Renal pelvis (tissue), 4 donors: ENCODE measurements around the gene FAM118B. TPM values are rescaled to one million over a fixed set of nuclear protein-coding genes. Genes with fewer than 3 reads are reported as not detected.
"Not testable (repeated sequence)": the region's sequence is repeated elsewhere in the genome, so short reads cannot be mapped to it uniquely, and the experiment has no call there.

Source experiments
- DNase-seq: peaks from one replicate; pipeline ENCODE4 v3.0.0-alpha.2; 2013
- polyA plus RNA-seq, 3 donors: library from polyadenylated mRNA; unstranded; fragments of 120-200 nt; gene quantifications; one replicate each; pipeline ENCODE4 v1.2.1, GENCODE V29; 2013; ENCODE audit not compliant: insufficient read length in 3 of 3

Gene FAM118B
- polyA plus RNA-seq, 3 donors: 25.3 to 30.6 (median 27.3) TPM

DNA sequence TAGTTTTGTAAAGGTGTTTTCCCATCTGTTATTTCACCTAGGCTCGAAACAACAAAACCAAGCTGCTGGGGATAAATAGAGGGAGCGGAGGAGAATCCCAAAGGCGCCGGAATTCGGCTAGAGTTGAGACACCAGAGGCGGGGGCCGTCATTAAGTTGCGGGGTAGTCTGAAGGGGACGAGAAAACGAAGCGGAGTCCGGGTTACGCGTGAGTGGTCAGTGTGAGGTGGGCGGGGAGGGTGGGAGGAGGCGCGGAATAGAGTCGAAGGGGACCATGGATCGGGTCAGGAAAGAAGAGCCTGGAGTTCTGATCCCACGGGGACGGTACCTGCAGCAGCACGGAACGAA, 56.8 kb downstream of the FAM118B start:
- no peak for DNase-seq

DNA sequence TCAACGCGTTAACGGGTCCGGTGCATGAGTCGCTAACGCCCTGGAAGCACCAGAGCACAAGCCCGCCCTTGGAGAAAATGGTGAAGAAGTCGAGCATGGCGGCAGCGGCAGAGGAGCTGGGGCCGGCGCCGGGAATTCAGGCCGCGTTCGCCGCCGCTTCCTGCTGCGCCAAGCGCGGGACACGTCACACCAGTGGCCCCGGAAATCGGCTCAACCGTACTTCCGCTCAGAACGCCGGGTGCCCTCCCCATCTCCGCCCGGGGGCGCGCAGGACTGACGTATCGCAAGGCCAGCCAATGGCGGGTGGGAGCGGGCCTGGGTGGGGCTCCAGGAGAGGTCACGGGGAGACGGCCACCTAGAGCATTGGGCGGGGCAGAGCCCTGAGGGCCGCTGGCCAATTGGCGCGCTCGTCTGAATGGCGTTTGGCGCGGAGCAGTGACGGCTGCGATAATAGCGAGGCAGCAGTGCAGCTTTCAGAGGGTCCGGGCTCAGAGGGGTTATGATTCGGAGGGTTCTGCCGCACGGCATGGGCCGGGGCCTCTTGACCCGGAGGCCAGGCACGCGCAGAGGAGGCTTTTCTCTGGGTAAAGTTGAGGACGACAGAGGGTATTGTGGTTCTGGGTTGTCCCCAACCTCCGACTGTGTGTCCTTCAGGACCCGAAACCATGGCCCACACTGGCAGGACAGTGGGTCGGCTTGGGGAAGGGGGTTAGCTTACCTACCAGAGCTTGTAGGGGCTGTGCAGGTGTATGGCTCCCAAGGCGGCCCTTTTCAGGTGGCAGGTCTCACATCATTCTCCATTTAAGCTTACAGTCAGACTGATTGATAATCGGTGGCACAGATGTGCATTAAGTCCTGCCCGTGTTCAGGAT, 57.4 kb downstream of the FAM118B start, which contains the start of the genes FOXRED1 and SRPRA:
Gene FOXRED1 (plus strand): TSS at position 447 of the 872 bp plus-strand sequence. CDS start 53 bp downstream, at position 500.
Gene SRPRA (minus strand): TSS at position 188 of the 872 bp plus-strand sequence. CDS start 91 bp downstream, at position 97.
- DNase-seq: peak; percentile 99

DNA sequence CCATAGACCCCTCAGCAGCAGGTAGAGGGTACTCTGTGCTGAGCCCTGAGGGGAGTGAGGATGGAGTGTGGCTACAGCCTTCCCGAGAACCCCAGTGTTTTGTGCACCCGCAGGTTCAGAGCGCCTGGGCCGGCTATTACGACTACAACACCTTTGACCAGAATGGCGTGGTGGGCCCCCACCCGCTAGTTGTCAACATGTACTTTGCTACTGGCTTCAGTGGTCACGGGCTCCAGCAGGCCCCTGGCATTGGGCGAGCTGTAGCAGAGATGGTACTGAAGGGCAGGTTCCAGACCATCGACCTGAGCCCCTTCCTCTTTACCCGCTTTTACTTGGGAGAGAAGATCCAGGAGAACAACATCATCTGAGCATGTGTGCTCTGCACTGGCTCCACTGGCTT, 65.7 kb downstream of the FAM118B start:
- no peak for DNase-seq

DNA sequence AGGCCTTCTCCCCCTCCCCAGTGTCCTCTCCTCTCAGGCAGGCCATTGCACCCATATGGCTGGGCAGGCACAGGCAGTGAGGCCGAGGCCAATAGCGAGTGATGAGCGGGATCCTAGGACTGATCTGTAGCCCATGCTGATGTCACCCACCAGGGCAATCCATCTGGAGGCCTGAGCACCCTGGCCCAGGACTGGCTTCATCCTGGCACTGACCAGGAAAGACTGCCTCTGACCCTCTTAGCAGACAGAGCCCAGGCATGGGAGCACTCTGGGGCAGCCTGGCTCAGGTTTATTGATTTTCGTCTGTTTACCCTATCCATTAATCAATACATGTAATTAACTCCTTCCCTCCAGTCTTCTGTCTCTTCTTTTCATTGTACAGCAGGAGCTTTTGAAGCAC, 66.2 kb downstream of the FAM118B start:
- no peak for DNase-seq

DNA sequence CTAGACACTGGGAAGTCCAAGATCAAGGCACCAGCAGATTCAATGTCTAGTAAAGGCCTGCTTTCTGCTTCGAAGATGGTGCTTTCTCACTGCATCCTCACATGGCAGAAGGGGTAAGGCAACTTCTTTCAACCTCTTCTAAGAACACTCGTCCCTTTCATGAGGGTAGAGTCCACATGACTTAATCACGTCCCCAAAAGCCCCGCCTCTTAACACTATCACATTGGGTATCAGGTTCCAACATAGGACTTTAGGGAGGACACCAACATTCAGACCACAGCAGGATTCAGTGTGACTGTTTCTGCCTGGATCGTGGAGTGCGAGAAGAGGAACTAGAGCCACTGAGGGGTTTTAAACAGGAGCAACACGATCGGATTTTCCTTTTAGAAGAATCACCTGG, 67.6 kb downstream of the FAM118B start:
- DNase-seq: no peak

DNA sequence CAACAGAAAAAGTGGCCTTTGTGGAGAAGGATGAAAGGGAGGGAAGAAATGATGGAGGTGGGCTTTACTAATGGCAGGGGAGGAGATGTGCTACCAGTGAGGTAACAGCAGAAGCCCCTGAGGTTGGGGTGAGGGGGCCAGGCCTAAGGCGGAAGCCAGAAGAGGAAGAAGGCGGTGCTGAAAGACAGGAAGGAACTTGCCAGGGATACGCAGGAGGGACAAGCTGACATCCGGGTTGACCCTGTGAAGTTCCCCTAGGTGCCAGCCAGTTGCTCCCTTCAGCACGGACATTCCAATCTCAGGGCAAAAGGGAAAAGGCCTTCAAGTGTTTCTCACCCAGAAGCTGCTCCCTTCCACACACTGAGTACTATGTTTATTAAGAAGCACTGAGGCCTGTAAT, 69.0 kb downstream of the FAM118B start:
- DNase-seq: no peak

DNA sequence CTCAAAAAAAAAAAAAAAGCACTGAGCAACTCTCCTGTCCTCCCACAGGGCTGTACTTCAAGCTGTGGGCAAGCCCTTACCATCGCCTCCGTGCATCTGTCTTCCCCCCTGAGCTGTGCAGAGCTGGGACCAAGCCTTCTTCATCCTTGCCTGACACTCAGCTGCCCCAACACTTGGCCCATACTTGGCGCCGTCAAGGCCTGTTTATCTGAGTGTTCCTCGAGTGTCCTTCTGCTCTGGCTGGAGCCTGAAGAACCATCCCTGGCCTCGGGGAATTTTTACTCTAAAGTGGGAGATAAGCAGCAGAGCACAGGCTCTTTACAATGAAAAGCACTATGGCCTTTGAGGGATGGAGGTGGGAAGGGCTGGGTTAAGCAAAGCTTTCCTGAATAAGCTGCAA, 69.7 kb downstream of the FAM118B start:
- no peak for DNase-seq

DNA sequence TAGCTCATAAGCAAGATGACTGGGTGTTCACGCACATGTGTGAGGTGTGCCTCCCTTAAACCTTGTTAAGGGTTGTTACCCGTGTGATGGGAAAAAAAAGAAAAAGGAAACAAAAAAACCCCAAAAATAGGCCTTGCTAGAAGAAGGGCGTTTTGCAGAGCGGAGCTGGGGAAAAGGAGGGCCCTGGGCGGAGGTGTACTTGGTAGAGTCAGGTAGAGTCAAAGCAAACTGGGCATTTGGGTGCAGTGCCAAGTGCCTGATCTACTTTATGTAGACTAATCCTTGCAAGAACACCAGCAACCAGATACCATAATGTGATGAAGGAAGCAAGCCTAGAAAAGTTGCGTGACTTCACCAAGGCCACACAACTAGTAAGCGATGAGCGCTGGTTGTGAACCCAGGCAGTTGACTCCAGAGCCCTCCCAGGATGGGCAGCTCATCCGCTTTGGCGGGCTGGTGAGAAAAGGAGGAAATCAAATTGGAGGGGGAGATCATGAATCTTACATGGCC, 70.1 kb downstream of the FAM118B start:
- no peak for DNase-seq

DNA sequence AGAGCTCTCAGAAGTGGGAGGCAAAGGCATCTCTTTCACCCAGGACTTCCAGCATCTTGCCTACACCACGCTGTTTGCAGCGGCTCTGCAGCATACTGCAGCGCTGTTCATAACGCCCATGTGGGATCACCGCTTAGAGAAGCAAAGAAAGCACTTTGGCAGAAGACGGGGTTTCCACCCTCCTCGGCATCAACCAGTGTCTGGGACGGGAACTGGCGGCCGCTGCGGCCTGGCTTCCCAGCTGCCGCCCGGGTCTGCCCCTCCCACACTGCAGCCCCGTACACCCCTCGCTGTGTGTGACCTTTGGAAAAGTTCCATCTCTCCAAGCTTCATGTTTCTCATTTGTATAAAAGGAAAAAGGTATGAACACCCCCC, 70.8 kb downstream of the FAM118B start:
- peak; percentile 52 for DNase-seq

DNA sequence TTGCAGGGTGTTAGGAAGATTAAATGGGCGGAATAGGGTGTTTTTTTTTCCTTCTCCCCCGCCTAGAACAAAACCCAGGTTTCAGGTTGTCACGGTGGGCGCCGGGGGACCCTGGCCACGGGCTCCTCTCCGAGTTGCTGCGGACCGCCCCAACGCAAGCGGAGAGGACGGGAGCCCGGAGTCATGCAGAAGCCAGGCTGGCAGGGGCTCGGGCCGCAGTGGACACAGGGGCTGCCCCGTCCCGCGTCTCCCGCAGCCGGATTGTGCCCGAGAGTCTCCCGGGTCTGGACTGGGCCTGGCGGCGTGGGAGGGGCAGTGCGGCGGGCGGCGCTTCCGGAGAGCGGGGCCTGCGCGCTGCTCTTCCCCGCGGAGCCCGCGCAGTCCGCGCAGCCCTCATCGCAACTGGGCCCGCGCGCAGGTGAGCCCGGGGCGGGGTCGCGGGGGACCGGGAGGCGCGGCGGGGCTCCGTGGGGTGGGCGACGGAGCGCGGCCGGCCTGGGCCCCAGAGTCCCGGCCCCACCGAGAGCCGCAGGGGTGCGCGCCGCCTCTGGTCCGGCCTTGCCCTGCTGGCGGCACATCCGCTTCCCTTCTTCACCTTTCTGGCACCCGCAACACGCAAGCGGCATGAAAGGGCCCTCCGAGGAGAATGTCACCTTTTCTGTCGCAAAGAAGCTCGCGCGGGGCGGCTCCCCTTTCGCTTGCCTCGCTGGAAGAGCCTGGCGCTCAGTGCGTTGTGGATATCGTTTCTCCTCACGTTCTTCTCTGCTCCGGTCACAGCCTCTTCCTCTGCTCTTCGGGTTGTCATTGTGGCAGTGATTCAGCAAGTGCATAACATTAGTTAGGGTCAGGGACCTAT, 71.4 kb downstream of the FAM118B start, which contains the start of gene TIRAP:
Gene TIRAP (plus strand): TSS at position 358 of the 856 bp plus-strand sequence. CDS start 7,802 bp downstream, outside the sequence.
- DNase-seq: peak; percentile 55

DNA sequence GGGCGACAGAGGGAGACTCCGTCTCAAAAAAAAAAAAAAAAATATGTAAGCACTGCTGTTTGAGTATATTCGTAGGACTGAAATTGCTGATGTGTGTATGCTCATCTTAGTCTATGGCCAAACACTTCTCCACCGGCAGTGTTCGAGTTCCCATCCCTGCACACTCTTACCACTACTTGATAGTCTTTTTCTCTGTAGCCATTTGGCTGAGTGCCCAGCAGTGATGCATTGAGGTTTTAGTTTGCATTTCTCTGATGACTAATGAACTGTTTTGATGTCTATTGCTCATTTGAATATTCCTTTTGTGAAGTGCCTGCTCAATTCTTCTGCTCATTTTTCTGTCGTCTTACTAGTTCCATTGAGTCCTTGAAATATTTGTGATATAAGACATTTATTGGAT, 73.2 kb downstream of the FAM118B start:
- DNase-seq: no peak

DNA sequence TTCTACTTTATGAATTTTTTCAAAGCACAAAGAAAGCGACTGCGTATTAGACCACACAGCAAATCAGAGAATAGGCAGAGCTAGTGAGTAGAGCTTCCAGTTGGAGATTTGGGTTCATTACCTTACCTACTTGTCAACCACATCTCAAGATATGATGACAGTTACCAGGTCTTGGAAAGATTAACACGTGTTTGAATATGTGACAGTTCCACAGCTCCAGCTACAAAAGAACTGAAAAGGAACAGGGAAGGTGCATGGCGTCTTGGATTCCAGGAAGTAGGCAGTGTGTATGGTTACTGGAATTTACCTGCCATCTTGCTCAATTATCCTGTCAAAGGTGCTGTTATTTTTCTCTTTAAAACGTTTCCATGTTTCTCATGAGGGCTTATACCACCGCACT, 76.7 kb downstream of the FAM118B start:
- no peak for DNase-seq

DNA sequence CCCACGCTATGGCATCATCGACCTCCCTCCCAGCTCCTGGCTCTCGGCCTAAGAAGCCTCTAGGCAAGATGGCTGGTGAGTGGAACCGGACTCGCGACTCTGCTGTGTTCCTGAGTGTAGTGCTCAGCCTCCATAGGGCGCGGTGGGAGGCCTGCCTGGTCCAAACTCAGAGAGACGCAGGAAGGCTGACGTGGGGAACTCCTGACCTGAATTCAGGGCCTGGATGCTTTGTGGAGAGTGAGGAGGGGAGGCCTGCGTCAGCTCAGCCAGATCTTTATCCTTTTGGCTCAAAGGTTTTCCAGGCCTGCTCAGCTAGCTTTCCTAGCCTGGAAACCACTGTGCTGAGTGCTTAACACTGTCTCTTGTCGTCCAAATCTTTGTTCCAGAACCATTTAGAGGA, 79.3 kb downstream of the FAM118B start:
- DNase-seq: no peak

DNA sequence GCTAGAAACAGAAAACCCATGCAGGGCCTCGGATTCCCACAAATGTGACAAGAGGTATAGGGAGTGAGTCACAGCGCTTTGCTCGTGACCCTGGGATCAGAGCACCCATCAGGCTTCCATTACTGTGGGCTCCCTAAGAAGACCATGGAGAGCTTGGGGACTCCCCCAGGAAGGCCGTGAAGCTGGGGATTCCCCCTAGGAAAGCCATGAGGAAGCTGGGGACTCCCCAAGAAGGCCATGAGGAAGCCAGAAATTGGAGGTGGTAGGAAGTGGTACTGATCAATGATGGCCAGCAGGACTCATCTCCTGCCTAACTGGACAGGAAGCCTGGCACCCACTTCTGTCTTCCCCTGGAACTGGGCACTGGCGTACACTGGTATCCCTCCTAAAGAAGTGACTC, 82.1 kb downstream of the FAM118B start:
- no peak for DNase-seq

DNA sequence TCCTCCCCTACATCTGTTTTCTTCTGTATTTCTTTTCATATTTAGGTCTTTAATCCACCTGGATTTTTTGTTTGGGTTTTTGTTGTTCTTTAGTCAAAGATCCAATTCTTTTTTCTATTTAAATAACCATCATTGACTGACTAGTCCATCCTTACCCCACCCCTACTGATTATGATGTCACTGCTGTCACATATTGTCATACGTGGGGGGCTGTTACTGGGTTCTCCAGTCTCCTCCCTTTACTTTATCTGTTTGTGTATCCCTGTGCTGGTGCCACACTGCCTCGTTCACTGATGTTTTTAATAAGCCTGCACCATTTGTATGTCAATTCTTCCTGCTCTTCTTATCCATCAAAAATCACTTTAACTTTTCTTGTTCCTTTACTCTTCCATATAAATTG, 85.4 kb downstream of the FAM118B start:
- no peak for DNase-seq

DNA sequence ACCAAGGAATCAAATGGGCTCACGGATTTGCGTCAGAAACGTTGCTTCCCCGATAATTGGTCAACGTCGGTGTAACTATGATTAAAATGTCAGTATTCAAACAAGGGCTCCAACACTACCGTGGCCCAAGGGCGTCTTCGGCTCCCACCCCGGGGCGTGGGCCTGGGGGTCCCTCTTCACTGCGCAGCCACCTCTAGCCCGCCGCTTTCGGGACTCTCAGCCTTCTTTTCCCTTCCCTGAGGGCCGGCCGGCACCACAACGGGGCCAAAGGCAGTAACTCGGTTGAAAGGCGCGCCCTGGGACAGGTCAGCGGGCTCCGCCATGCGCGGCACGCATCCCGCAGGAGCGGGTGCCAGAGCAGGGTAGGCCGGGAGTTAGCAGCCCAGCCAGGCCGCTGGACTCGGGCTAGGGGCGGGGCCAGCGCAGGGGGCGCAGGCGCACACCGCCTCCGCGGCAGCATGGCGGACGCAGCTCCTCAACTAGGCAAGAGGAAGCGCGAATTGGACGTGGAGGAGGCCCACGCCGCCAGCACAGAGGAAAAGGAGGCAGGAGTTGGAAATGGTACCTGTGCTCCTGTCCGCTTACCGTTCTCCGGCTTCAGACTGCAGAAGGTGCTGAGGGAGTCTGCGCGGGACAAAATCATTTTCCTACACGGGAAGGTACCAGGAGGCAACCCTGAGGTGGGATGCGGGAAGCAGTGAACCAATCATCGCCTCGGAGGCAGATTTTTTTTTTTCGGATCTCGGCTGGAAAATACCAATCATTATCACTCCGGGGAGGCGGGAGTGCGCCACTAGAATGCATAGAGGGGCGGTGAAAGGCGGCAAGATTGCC, 92.3 kb downstream of the FAM118B start, which contains the start of gene DCPS:
Gene DCPS (plus strand): TSS at position 438 of the 834 bp plus-strand sequence. CDS start 21 bp downstream, at position 459.
- DNase-seq: peak; percentile 91

DNA sequence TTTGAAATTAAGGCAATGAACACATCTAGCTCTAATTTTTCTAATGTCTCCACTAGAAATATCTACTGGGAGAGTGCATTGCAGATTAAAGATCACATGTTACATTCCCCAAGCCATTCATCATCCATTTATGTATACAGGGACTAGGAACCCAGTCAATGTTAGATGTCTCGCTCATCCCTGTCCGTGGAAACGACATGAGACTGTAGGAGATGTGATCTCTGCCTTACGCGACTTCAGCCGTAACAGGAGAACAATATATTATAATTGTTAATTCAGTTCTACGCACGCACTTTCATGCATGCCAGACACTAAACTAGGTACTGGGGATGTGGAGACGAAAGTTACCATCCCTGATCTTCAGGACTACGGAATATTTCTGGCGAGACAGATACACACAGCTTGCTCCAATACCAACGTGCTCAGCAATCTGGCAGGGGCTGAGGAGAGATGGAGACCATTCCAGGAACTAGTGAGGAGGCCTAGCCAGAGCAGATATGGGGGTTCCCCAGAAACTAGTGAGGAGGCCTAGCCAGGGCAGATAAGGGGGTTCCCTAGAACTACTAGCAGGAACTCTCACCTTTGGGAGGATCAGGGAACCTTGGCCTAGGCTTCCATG, 93.0 kb downstream of the FAM118B start:
- DNase-seq: no peak

DNA sequence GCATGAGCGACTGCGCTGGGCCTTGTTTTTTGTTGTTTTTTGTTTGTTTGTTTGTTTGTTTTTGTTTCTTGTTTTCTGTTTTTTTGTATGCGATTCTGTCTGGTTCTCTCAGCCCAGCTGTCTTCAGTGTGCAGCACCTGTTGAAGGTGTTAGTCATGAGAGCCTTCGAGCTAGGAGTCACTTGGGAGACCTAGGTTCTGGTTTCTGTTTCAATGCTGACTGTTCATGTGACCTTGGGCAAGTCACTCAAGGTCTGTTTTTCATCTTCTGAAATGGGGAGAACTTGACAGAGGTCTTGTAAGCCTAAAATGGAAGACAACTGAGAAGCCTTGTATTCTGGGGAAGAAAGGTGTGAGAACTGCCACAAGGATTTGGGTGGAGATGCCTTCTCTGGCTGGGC, 94.1 kb downstream of the FAM118B start:
- no peak for DNase-seq

DNA sequence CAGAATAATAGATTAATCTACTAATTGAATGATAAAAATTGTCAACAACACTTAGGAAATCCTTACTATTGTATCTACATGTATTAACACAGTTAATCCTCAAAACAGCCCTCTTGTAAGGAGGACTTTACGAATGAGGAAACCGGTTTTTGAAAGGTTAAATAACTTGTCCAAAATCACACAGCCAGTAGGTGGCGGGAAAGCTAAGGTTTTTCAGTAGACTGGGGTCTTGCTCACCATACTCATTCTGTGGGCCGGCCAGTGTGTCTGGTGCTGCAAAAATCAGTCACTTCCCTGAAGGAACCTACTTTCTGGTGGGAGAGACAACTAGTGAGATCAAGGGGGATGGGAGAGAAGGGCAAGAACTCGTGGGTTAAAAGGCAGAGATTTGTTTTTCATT, 96.1 kb downstream of the FAM118B start:
- DNase-seq: no peak

DNA sequence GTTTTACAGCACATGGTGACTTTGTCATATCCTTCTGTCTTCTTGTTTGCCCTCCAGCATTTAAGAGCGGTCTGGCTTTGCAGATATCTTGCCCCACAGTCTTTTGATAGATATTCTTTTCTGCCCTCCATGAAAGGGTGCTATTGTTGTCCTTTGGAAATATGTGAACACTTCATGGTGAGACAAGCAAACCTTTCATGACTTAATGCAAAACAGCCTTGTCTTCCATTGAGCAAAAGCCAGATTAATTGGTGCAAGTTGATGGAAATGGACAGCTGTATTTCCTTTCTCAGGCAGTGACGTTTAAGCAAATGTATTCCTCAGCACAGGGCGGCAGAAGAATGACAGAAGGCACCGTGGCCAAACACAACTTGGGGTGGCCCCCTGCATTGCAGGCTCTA, 96.7 kb downstream of the FAM118B start:
- DNase-seq: no peak

DNA sequence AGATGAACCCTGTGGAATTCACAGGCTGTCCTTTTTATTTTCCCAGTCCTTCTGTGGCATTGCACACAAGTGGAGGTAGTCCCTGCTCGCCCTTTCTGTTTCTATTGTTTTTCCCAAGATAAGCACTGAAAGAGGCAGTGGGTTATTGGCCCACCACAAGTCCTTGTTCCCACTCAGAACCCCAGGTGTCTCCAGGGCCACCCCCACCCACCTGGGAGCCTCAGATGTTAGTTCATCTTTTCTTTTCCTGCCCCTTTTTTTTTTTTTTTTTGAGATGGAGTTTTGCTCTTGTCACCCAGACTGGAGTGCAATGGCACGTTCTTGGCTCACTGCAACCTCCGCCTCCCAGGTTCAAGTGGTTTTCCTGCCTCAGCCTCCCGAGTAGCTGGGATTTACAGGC, 97.2 kb downstream of the FAM118B start:
- DNase-seq: not testable (repeated sequence)
